Right atrium auricular region (tissue), 2 donors: ENCODE measurements around the gene CHP2. TPM values are rescaled to one million over a fixed set of nuclear protein-coding genes. Genes with fewer than 3 reads are reported as not detected.

ENCODE experiments used
- DNase-seq: peaks from one replicate; pipeline ENCODE4 v3.0.0-alpha.2; 2019; ENCODE audit warnings: low spot score
- H3K27ac ChIP-seq, 2 donors: fragments of 200-600 bp; sonication (generic); 1 replicate in 1 of 2; 2 replicates in 1 of 2; pipeline ENCODE4 v1.5.1; 2016 to 2019
- H3K27me3 ChIP-seq, 2 donors: fragments of 200-600 bp; sonication (generic); one replicate each; pipeline versions ENCODE4 v1.5.1 to v1.6.0; 2017 to 2019
- H3K36me3 ChIP-seq: fragments of 200-600 bp; sonication (generic); one replicate; pipeline ENCODE4 v1.5.1; 2016
- H3K4me1 ChIP-seq, 2 donors: fragments of 200-600 bp; sonication (generic); one replicate each; pipeline versions ENCODE4 v1.5.1 to v1.6.0; 2017 to 2019
- H3K4me3 ChIP-seq, 2 donors: fragments of 200-600 bp; sonication (generic); 1 replicate in 1 of 2; 2 replicates in 1 of 2; pipeline ENCODE4 v1.5.1; 2017 to 2019; ENCODE audit warnings: mild to moderate bottlenecking in 1 of 2, moderate library complexity in 1 of 2
- H3K9me3 ChIP-seq, 2 donors: fragments of 200-600 bp; sonication (generic); one replicate each; pipeline ENCODE4 v1.5.1; 2019
- total RNA-seq, 2 donors: library from RNA; depleted of rRNA; stranded (reverse); fragments of >200 nt; gene quantifications; one replicate each; pipeline ENCODE4 v1.1.0, GENCODE V29; 2016
- TF ChIP-seq, protein P1 (sequence below), 2 donors: fragments of 200-600 bp; sonication (generic); IDR thresholded peaks; one replicate each; pipeline ENCODE4 v1.5.1; 2019; ENCODE audit warnings: antibody characterized with exemption in 2 of 2

CHP2 gene
- total RNA-seq, 2 donors from 2014 or later: not detected

DNA sequence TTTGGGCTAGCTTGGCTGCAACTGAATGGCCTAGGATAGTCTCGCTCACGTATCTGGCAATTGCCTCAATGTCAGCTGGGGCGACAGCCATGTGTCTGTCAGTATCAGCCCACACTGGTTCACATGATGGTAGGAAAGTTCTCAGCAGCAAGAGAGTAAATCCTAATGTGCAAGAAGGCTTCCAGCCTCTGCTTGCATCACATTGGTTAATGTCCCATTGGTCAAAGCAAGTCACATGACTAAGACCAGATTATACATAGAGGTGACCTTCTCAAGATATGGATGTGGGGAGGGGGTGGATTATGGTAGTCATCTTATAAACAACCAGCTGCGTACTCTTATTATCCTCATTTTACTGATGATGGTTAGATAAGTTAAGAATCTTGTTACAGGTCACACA is 31.0 kb downstream of the CHP2 start:
- Histone ChIP-seq H3K36me3 (no peaks in the 10 kb centered on the region), H3K9me3 (no peaks in the 10 kb centered on the region), H3K27me3 (no peaks in the 10 kb centered on the region), H3K27ac (no peak overlapping the region), H3K4me3 (no peak overlapping the region), H3K4me1 (no peaks in the 10 kb centered on the region)
- TF ChIP-seq, protein P1, sequence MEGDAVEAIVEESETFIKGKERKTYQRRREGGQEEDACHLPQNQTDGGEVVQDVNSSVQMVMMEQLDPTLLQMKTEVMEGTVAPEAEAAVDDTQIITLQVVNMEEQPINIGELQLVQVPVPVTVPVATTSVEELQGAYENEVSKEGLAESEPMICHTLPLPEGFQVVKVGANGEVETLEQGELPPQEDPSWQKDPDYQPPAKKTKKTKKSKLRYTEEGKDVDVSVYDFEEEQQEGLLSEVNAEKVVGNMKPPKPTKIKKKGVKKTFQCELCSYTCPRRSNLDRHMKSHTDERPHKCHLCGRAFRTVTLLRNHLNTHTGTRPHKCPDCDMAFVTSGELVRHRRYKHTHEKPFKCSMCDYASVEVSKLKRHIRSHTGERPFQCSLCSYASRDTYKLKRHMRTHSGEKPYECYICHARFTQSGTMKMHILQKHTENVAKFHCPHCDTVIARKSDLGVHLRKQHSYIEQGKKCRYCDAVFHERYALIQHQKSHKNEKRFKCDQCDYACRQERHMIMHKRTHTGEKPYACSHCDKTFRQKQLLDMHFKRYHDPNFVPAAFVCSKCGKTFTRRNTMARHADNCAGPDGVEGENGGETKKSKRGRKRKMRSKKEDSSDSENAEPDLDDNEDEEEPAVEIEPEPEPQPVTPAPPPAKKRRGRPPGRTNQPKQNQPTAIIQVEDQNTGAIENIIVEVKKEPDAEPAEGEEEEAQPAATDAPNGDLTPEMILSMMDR (IDR thresholded peaks at IDR 0.05): no peak
- no peak for DNase-seq

DNA sequence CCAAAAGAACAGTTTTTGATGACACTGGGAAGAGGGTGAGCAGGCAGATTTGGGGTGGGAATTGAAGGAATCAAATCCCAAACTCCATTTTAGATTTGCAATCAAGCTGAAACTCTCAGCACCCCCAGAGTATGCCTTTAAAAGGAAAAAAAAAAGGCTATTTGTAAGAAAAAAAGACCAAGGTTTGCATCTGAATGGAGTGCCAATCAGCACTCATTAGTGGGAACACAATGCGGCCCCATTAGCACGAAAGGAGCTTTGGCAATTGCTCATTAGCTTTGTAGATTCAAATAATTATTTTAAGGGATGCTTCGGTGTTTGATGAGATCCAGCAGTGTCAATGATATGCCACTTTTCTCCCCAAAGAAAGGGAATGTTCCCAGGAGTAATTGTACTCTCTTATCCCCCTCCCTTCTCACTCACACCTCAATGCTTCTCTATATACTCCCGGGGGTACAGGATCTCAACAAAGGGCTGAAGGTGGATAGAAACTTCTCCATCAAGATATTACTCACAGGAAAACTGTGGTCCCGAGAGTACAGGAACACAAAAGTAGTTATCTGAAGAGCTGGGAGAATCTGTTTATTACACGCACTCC is 32.2 kb downstream of the CHP2 start:
- Histone ChIP-seq H3K4me1 (no peaks in the 10 kb centered on the region), H3K36me3 (no peaks in the 10 kb centered on the region), H3K9me3 (no peaks in the 10 kb centered on the region), H3K27ac (no peak overlapping the region), H3K27me3 (no peaks in the 10 kb centered on the region), H3K4me3 (no peak overlapping the region)
- TF ChIP-seq, protein P1 (IDR thresholded peaks at IDR 0.05): no peak
- no peak for DNase-seq

DNA sequence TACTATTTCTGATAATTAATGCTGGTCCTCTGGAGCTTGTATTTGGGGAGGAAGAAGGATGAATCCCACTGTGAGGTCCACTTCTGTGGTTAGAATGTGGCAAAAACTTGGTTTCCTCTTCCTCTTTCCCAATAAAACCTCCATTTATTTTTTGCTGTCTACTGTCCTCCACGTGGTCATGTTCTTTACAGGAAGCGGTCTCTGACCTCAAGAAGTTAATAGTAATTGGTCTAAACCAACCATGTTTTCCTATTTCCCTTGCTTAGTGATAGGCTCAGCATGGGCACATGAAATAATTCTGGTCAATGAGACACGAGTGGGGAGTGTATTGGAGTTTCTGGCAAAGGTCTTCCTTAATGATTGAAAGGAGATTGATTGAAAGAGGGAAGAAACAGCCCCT is 33.9 kb downstream of the CHP2 start:
- Histone ChIP-seq H3K36me3 (no peaks in the 10 kb centered on the region), H3K4me1 (no peaks in the 10 kb centered on the region), H3K4me3 (no peak overlapping the region), H3K27ac (no peak overlapping the region), H3K9me3 (no peaks in the 10 kb centered on the region), H3K27me3 (no peaks in the 10 kb centered on the region)
- TF ChIP-seq, protein P1 (IDR thresholded peaks at IDR 0.05): no peak
- DNase-seq: no peak

DNA sequence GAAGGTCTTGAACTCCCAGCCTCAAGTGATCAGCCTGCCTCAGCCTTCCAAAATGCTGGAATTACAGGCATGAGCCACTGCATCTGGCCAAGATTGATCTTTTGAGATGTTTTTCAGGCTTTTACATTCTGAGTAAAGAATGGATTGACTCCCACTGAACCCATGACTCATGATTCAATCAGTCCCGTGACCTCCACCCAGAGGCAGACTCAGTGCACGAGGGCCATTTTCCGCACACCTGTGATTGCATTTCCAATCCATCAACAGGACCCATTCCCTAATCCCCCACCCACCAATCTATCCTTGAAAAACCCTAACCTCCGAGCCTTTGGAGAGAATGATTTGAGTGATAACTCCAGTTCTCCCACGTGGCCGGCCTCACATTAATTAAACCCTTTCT is 40.6 kb downstream of the CHP2 start:
- Histone ChIP-seq H3K4me3 (no peak overlapping the region), H3K27ac (no peak overlapping the region), H3K36me3 (no peaks in the 10 kb centered on the region), H3K4me1 (no peaks in the 10 kb centered on the region), H3K9me3 (no peaks in the 10 kb centered on the region), H3K27me3 (no peaks in the 10 kb centered on the region)
- no peak for DNase-seq
- TF ChIP-seq, protein P1 (IDR thresholded peaks at IDR 0.05): no peak

DNA sequence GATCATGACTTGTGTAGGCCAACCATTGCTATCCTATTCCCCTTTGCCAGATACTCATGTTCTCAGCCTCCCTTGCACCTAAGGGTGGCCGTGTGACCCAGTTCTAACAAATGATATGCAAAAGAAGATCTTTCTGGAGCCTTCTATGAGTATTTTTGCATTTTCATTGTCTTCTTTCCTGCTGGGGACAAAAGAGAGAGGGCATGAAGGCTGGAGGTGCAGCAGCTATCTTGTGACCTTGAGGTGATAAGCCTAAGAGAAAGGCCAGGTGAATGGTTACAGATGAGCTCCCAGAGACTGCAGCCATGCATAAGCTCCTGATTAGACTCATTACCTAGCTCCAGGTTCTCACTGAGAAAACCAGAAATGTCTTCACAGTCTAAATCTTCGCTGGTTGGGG is 42.1 kb downstream of the CHP2 start:
- H3K4me3 ChIP-seq: no peak overlapping the region
- no peaks in the 10 kb centered on the region for H3K4me1 ChIP-seq
- TF ChIP-seq, protein P1 (IDR thresholded peaks at IDR 0.05): no peak
- no peaks in the 10 kb centered on the region for H3K36me3 ChIP-seq
- DNase-seq: no peak
- no peak overlapping the region for H3K27ac ChIP-seq
- H3K27me3 ChIP-seq: no peaks in the 10 kb centered on the region
- H3K9me3 ChIP-seq: no peaks in the 10 kb centered on the region

DNA sequence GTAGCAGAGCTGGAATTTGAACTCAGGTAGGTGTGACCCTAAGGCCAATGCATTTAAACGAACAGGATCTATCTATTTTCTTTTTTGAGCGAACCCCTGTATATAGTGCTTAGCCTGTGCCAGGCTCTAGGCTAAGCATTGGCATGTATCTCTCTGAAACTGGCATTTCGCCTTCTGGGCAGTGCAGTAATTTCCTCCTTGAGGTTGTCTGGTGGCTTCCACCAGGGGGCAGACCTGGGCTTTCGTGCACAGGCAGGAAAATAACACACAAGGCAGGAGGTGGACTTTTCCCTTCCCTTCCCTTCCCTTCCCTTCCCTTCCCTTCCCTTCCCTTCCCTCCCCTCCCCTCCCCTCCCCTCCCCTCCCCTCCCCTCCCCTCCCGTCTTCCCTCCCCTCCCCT is 46.6 kb downstream of the CHP2 start:
- no peak overlapping the region for H3K27ac ChIP-seq

More for the DNA sequence above, 46.6 kb downstream of the CHP2 start:
- Histone ChIP-seq H3K36me3 (no peaks in the 10 kb centered on the region), H3K4me3 (no peak overlapping the region), H3K9me3 (no peaks in the 10 kb centered on the region), H3K27me3 (no peaks in the 10 kb centered on the region), H3K4me1 (no peaks in the 10 kb centered on the region)
- TF ChIP-seq, protein P1 (IDR thresholded peaks at IDR 0.05): peak; percentile 39 to 67
- peak; percentile 72 for DNase-seq
